VCaP (cell line): ENCODE results near the gene PPP1R14C.

Experiments used
- H3K27ac ChIP-seq: fragments of 450-650 bp; 2 replicates; pipeline ENCODE4 v1.5.1; 2017
- CTCF ChIP-seq: fragments of 450-650 bp; conservative IDR thresholded peaks from 2 replicates; pipeline ENCODE4 v1.5.1; 2017; ENCODE audit warnings: mild to moderate bottlenecking, moderate library complexity

Gene PPP1R14C

GRCh38 chr6:150254770-150255169, 111.9 kb downstream of the PPP1R14C start:
- no peak for TF ChIP-seq CTCF
- H3K27ac ChIP-seq: no peak overlapping the region

- no peak for TF ChIP-seq CTCF
- H3K27ac ChIP-seq: no peak overlapping the region
Observed at GRCh38 chr6:150255840-150256239, 113.0 kb downstream of the PPP1R14C start.

- no peak for TF ChIP-seq CTCF
Observed at GRCh38 chr6:150256618-150257272, 113.9 kb downstream of the PPP1R14C start.

GRCh38 chr6:150258381-150258780, 115.5 kb downstream of the PPP1R14C start:
- H3K27ac ChIP-seq: no peak overlapping the region
- TF ChIP-seq CTCF: no peak

More at GRCh38 chr6:150256618-150257272, 113.9 kb downstream of the PPP1R14C start:
- H3K27ac ChIP-seq: no peak overlapping the region

- no peak for TF ChIP-seq CTCF
- H3K27ac ChIP-seq: no peak overlapping the region
Observed at GRCh38 chr6:150260931-150261330, 118.1 kb downstream of the PPP1R14C start.

GRCh38 chr6:150261997-150262697, 119.3 kb downstream of the PPP1R14C start:
- no peak for TF ChIP-seq CTCF
- H3K27ac ChIP-seq: no peak overlapping the region

- H3K27ac ChIP-seq: no peak overlapping the region
- TF ChIP-seq CTCF: no peak
Observed at GRCh38 chr6:150263765-150264404, 121.0 kb downstream of the PPP1R14C start.
